ENCODE data around the gene LNPEP. TPM values are rescaled to one million over a fixed set of nuclear protein-coding genes. Genes with fewer than 3 reads are reported as not detected.

LNPEP gene
- total and polyA plus RNA-seq, 2 of the 4 experiments (the other 2 are of a cell fraction): 3.6 to 27.4 TPM

GRCh38 chr5:96957254-96958049 is 21.6 kb downstream of the LNPEP start:
- TF ChIP-seq MXI1 (IDR thresholded peaks at IDR 0.05; ENCODE audit: borderline replicate concordance, low read depth, low read length) (no peak), CHD1 (IDR thresholded peaks at IDR 0.05; ENCODE audit: low read depth, low read length) (no peak), RAD21 (IDR thresholded peaks at IDR 0.05; ENCODE audit: low read length) (no peak), RCOR1 (IDR thresholded peaks at IDR 0.05; ENCODE audit: insufficient replicate concordance, low read length) (no peak), ELK1 (IDR thresholded peaks at IDR 0.05; ENCODE audit: borderline replicate concordance, low read depth, low read length) (no peak), POLR2A (IDR thresholded peaks at IDR 0.05; ENCODE audit: low read depth, low read length) (no peak), NFE2L2 (IDR thresholded peaks at IDR 0.05; ENCODE audit: low read depth, low read length) (no peak), BHLHE40 (IDR thresholded peaks at IDR 0.05; ENCODE audit: low read depth, low read length) (no peak)
- Histone ChIP-seq H3K27me3 (ENCODE audit: control insufficient read depth, insufficient read depth, low read length) (no peaks in the 10 kb centered on the region), H3K36me3 (ENCODE audit: control insufficient read depth, insufficient read depth, low read length) (peaks cover 1% of the 10 kb centered on the region; the same call in 1 of the 2 replicates), H3K4me1 (ENCODE audit: control insufficient read depth, insufficient read depth, low read length) (no peaks in the 10 kb centered on the region), H3K9ac (ENCODE audit: low read depth, low read length) (no peak overlapping the region), H2BK120ac (ENCODE audit: low read depth, low read length) (no peak overlapping the region), H3K18ac (ENCODE audit: low read depth, low read length) (no peak overlapping the region), H3K27ac (ENCODE audit: insufficient read depth, low read length) (no peak overlapping the region), H4K8ac (ENCODE audit: low read depth in 2 of 2, low read length in 2 of 2) (no peak overlapping the region), H3K23ac (ENCODE audit: low read depth, low read length) (no peak overlapping the region), H3K9me1 (ENCODE audit: insufficient read depth, low read length) (no peaks in the 10 kb centered on the region), H4K5ac (ENCODE audit: low read depth, low read length) (no peak overlapping the region), H4K20me1 (ENCODE audit: insufficient read depth, low read length) (no peaks in the 10 kb centered on the region; the same call in 1 of the 2 replicates), H3K56ac (ENCODE audit: extremely low read depth, insufficient read depth, low read length) (no peak overlapping the region), H3K14ac (replicated peaks; ENCODE audit: low read depth, low read length) (no peak overlapping the region), H2AK5ac (ENCODE audit: low read depth, low read length) (no peak overlapping the region), H3K9me3 (ENCODE audit: control insufficient read depth, insufficient read depth, low read length) (no peaks in the 10 kb centered on the region), H3K4me2 (ENCODE audit: low read depth, low read length) (no peak overlapping the region), H2BK5ac (ENCODE audit: low read depth, low read length, poor library complexity, severe bottlenecking) (no peak overlapping the region), H3K4ac (ENCODE audit: low read depth, low read length) (no peak overlapping the region), H2AK9ac (replicated peaks; ENCODE audit: low read depth, low read length, poor library complexity) (no peak overlapping the region), H3K79me1 (ENCODE audit: low read depth in 1 of 2, low read length in 2 of 2) (peaks cover 23 to 29% of the 10 kb centered on the region in 2 experiments; a peak in 3 of 4 replicates), H2BK15ac (ENCODE audit: low read depth, low read length) (no peak overlapping the region), H4K91ac (ENCODE audit: insufficient read depth, low read depth, low read length) (no peak overlapping the region), H3K4me3 (ENCODE audit: insufficient read depth, low read depth, low read length) (no peak overlapping the region), H2AFZ (replicated peaks; ENCODE audit: low read length, poor library complexity) (no peak overlapping the region), H2BK20ac (ENCODE audit: low read depth, low read length) (no peak overlapping the region)
- intact Hi-C loops (cut with micrococcal nuclease): no loop called here
- ChIA-PET POLR2A (ENCODE audit: unreplicated experiment) (no interaction called here), CTCF (interaction anchor here (0.6 kb wide), 1 partner anchor 186 kb away, joined by 3 read pairs; no protein-coding TSS in a partner anchor)
- WGBS, 2 experiments (ENCODE audit: extremely low coverage in 2 of 2, insufficient read length in 1 of 2): 100% methylated on average over 1 of the region's 4 CpGs; no CpG with 5 or more reads in 1 of the 2 experiments
- DNase-seq (no peak), ATAC-seq (ENCODE audit: low read depth) (no peak)
- in situ Hi-C loops (cut with MboI; ENCODE audit: low sequenced_read_pairs): no loop called here
- dilution Hi-C loops (cut with HindIII; ENCODE audit: low sequenced_read_pairs, unreplicated experiment): no loop called here
- BruUV-seq (replicated peaks): no TSS peak
